Skeletal muscle satellite cell (primary cell): Measurements from ENCODE around the gene CDH5.

Experiments used
- H3K27me3 ChIP-seq: 2 replicates; pipeline ENCODE4 v1.7.0; 2013; ENCODE audit warnings: low read length; ENCODE audit not compliant: control insufficient read depth, insufficient read depth
- H3K36me3 ChIP-seq: 2 replicates; pipeline ENCODE4 v1.7.0; 2013; ENCODE audit warnings: mild to moderate bottlenecking, control low read depth, low read length; ENCODE audit not compliant: insufficient read depth
- H3K4me1 ChIP-seq: 2 replicates; pipeline ENCODE4 v1.7.0; 2013; ENCODE audit warnings: low read length; ENCODE audit not compliant: control insufficient read depth, insufficient read depth
- H3K4me2 ChIP-seq: 2 replicates; pipeline ENCODE4 v1.7.0; 2013; ENCODE audit warnings: mild to moderate bottlenecking, low read length
- H3K4me3 ChIP-seq: 2 replicates; pipeline ENCODE4 v1.7.0; 2013; ENCODE audit warnings: low read length
- H3K9ac ChIP-seq: 2 replicates; pipeline ENCODE4 v1.7.0; 2013; ENCODE audit warnings: mild to moderate bottlenecking, low read depth, low read length, moderate library complexity
- H3K9me3 ChIP-seq: replicated peaks from 2 replicates; pipeline ENCODE4 v1.7.0; 2013; ENCODE audit warnings: mild to moderate bottlenecking, control low read depth, low read length

CDH5 gene

GRCh38 chr16:66414891-66415290 is 48.4 kb downstream of the CDH5 start:
- Histone ChIP-seq H3K4me3 (no peak overlapping the region), H3K9ac (no peak overlapping the region), H3K9me3 (no peaks in the 10 kb centered on the region), H3K4me1 (peaks cover 4% of the 10 kb centered on the region), H3K36me3 (no peaks in the 10 kb centered on the region), H3K27me3 (peaks cover 10% of the 10 kb centered on the region), H3K4me2 (no peak overlapping the region)

GRCh38 chr16:66416136-66416535 is 49.6 kb downstream of the CDH5 start:
- Histone ChIP-seq H3K9me3 (no peaks in the 10 kb centered on the region), H3K9ac (no peak overlapping the region), H3K36me3 (no peaks in the 10 kb centered on the region)

GRCh38 chr16:66416939-66417700 is 50.6 kb downstream of the CDH5 start:
- H3K4me2 ChIP-seq, result no peak overlapping the region

More at GRCh38 chr16:66416136-66416535, 49.6 kb downstream of the CDH5 start:
- Histone ChIP-seq H3K4me2 (no peak overlapping the region), H3K4me3 (no peak overlapping the region), H3K4me1 (peaks cover 7% of the 10 kb centered on the region), H3K27me3 (peaks cover 10% of the 10 kb centered on the region)

GRCh38 chr16:66418165-66418962 is 51.9 kb downstream of the CDH5 start:
- no peak overlapping the region for H3K4me2 ChIP-seq

More at GRCh38 chr16:66416939-66417700, 50.6 kb downstream of the CDH5 start:
- peaks cover 10% of the 10 kb centered on the region for H3K4me1 ChIP-seq
- no peaks in the 10 kb centered on the region for H3K36me3 ChIP-seq
- H3K27me3 ChIP-seq, result peaks cover 10% of the 10 kb centered on the region
- no peaks in the 10 kb centered on the region for H3K9me3 ChIP-seq
- H3K4me3 ChIP-seq, result no peak overlapping the region
- no peak overlapping the region for H3K9ac ChIP-seq

GRCh38 chr16:66419527-66419926 is 53.0 kb downstream of the CDH5 start:
- H3K4me3 ChIP-seq, result no peak overlapping the region
- no peaks in the 10 kb centered on the region for H3K36me3 ChIP-seq
- no peaks in the 10 kb centered on the region for H3K9me3 ChIP-seq
- H3K4me1 ChIP-seq, result peaks cover 16% of the 10 kb centered on the region
- no peak overlapping the region for H3K9ac ChIP-seq
- peaks cover 15% of the 10 kb centered on the region for H3K27me3 ChIP-seq
- H3K4me2 ChIP-seq, result no peak overlapping the region

More at GRCh38 chr16:66418165-66418962, 51.9 kb downstream of the CDH5 start:
- H3K4me1 ChIP-seq, result peaks cover 16% of the 10 kb centered on the region
- no peak overlapping the region for H3K4me3 ChIP-seq
- H3K36me3 ChIP-seq, result no peaks in the 10 kb centered on the region
- no peaks in the 10 kb centered on the region for H3K9me3 ChIP-seq
- no peak overlapping the region for H3K9ac ChIP-seq
- peaks cover 10% of the 10 kb centered on the region for H3K27me3 ChIP-seq

GRCh38 chr16:66420396-66420795 is 53.9 kb downstream of the CDH5 start:
- Histone ChIP-seq H3K9me3 (no peaks in the 10 kb centered on the region), H3K4me2 (no peak overlapping the region), H3K4me3 (no peak overlapping the region), H3K36me3 (no peaks in the 10 kb centered on the region), H3K4me1 (peaks cover 12% of the 10 kb centered on the region), H3K27me3 (peaks cover 22% of the 10 kb centered on the region), H3K9ac (no peak overlapping the region)

GRCh38 chr16:66421891-66422290 is 55.4 kb downstream of the CDH5 start:
- Histone ChIP-seq H3K27me3 (peaks cover 32% of the 10 kb centered on the region), H3K9me3 (no peaks in the 10 kb centered on the region), H3K36me3 (no peaks in the 10 kb centered on the region), H3K4me2 (no peak overlapping the region), H3K4me1 (peaks cover 16% of the 10 kb centered on the region), H3K4me3 (no peak overlapping the region), H3K9ac (no peak overlapping the region)

- Histone ChIP-seq H3K36me3 (no peaks in the 10 kb centered on the region), H3K9me3 (no peaks in the 10 kb centered on the region), H3K4me2 (no peak overlapping the region), H3K4me3 (no peak overlapping the region), H3K27me3 (peaks cover 32% of the 10 kb centered on the region), H3K9ac (no peak overlapping the region), H3K4me1 (peaks cover 16% of the 10 kb centered on the region)
Measured at GRCh38 chr16:66422366-66422765, 55.9 kb downstream of the CDH5 start.

GRCh38 chr16:66423177-66423576 is 56.7 kb downstream of the CDH5 start:
- no peak overlapping the region for H3K4me3 ChIP-seq
- H3K9ac ChIP-seq, result no peak overlapping the region
- peaks cover 23% of the 10 kb centered on the region for H3K4me1 ChIP-seq
- H3K36me3 ChIP-seq, result no peaks in the 10 kb centered on the region
- no peaks in the 10 kb centered on the region for H3K9me3 ChIP-seq
- peaks cover 36% of the 10 kb centered on the region for H3K27me3 ChIP-seq
- H3K4me2 ChIP-seq, result no peak overlapping the region

GRCh38 chr16:66425651-66426050 is 59.2 kb downstream of the CDH5 start:
- H3K4me3 ChIP-seq, result no peak overlapping the region
- no peak overlapping the region for H3K4me2 ChIP-seq
- H3K36me3 ChIP-seq, result no peaks in the 10 kb centered on the region
- H3K4me1 ChIP-seq, result peaks cover 21% of the 10 kb centered on the region
- peaks cover 55% of the 10 kb centered on the region for H3K27me3 ChIP-seq
- no peaks in the 10 kb centered on the region for H3K9me3 ChIP-seq
- no peak overlapping the region for H3K9ac ChIP-seq

- Histone ChIP-seq H3K27me3 (peaks cover 62% of the 10 kb centered on the region), H3K9me3 (no peaks in the 10 kb centered on the region), H3K9ac (no peak overlapping the region), H3K4me2 (peak overlapping the region; percentile 70), H3K4me1 (peaks cover 21% of the 10 kb centered on the region), H3K36me3 (no peaks in the 10 kb centered on the region), H3K4me3 (peak overlapping the region; percentile 51)
Measured at GRCh38 chr16:66426112-66427035, 59.9 kb downstream of the CDH5 start.
